Activated naive CD4-positive, alpha-beta T cell treated with anti-CD3 and anti-CD28 coated beads, Interleukin-2, amount 10 ng/mL, durations not matched to agents 7 days and 5 days (primary cell): ENCODE data around the gene MLX.
A peak's percentile ranks its signal among the peaks of the same experiment; 100 is the strongest.
"Not testable (repeated sequence)": the region's sequence is repeated elsewhere in the genome, so short reads cannot be mapped to it uniquely, and the experiment has no call there.

Source experiments
- CTCF ChIA-PET: fragments of 350-600 bp; sonication (Branson Sonifier 250); formaldehyde crosslinking; loops from one replicate; lab custom pipeline; 2021; ENCODE audit warnings: antibody characterized with exemption; lab: Charles Lee
- DNase-seq: peaks from one replicate; pipeline ENCODE4 v3.0.0-alpha.2; 2020
- H3K27ac Mint-ChIP-seq: one replicate; pipeline ENCODE4 v1.8.0; 2021; ENCODE audit warnings: mild to moderate bottlenecking, moderate library complexity, mixed read lengths
- H3K27me3 Mint-ChIP-seq: one replicate; pipeline ENCODE4 v1.8.0; 2021; ENCODE audit warnings: mild to moderate bottlenecking, mixed read lengths
- H3K36me3 Mint-ChIP-seq: one replicate; pipeline ENCODE4 v1.8.0; 2021; ENCODE audit warnings: mixed read lengths
- H3K4me1 Mint-ChIP-seq: one replicate; pipeline ENCODE4 v1.8.0; 2021; ENCODE audit warnings: mixed read lengths
- H3K4me3 Mint-ChIP-seq: one replicate; pipeline ENCODE4 v1.8.0; 2021; ENCODE audit warnings: mild to moderate bottlenecking, moderate library complexity, mixed read lengths
- H3K9me3 Mint-ChIP-seq: one replicate; pipeline ENCODE4 v1.8.0; 2021; ENCODE audit warnings: mixed read lengths

Gene MLX

GRCh38 chr17:42617956-42618431 lies 51.1 kb downstream of the MLX start:
- peaks cover 24% of the 10 kb centered on the region for H3K36me3 Mint-ChIP-seq
- no peak for DNase-seq
- peaks cover 6% of the 10 kb centered on the region for H3K4me1 Mint-ChIP-seq
- H3K4me3 Mint-ChIP-seq, result no peak overlapping the region
- no peaks in the 10 kb centered on the region for H3K9me3 Mint-ChIP-seq
- no peak overlapping the region for H3K27ac Mint-ChIP-seq
- no peaks in the 10 kb centered on the region for H3K27me3 Mint-ChIP-seq
- CTCF ChIA-PET, result interaction anchor here (0.6 kb wide), 1 partner anchor 141 kb away, joined by 3 read pairs; no protein-coding TSS in a partner anchor

- Mint-ChIP-seq H3K4me1 (peaks cover 6% of the 10 kb centered on the region), H3K4me3 (no peak overlapping the region), H3K27me3 (no peaks in the 10 kb centered on the region), H3K9me3 (no peaks in the 10 kb centered on the region), H3K27ac (no peak overlapping the region), H3K36me3 (peaks cover 21% of the 10 kb centered on the region)
- CTCF ChIA-PET, result interaction anchor here (0.7 to 1.0 kb wide), 2 partner anchors 10 to 62 kb away, joined by 3 read pairs; no protein-coding TSS in a partner anchor
- DNase-seq, result peak; percentile 24
Measured at GRCh38 chr17:42618442-42619150, 51.7 kb downstream of the MLX start.

- H3K4me1 Mint-ChIP-seq, H3K27ac Mint-ChIP-seq, CTCF ChIA-PET: not testable (repeated sequence)
Measured at GRCh38 chr17:42621987-42622386, 55.1 kb downstream of the MLX start.

More at GRCh38 chr17:42621987-42622386, 55.1 kb downstream of the MLX start:
- H3K4me3 Mint-ChIP-seq, H3K9me3 Mint-ChIP-seq, DNase-seq, H3K27me3 Mint-ChIP-seq, H3K36me3 Mint-ChIP-seq: not testable (repeated sequence)
